Measurements from ENCODE around the gene ATP6V0C. TPM values are rescaled to one million over a fixed set of nuclear protein-coding genes. Genes with fewer than 3 reads are reported as not detected.

The ATP6V0C gene
- total RNA-seq, 1 experiment from 2014 or later: 173 TPM

DNA sequence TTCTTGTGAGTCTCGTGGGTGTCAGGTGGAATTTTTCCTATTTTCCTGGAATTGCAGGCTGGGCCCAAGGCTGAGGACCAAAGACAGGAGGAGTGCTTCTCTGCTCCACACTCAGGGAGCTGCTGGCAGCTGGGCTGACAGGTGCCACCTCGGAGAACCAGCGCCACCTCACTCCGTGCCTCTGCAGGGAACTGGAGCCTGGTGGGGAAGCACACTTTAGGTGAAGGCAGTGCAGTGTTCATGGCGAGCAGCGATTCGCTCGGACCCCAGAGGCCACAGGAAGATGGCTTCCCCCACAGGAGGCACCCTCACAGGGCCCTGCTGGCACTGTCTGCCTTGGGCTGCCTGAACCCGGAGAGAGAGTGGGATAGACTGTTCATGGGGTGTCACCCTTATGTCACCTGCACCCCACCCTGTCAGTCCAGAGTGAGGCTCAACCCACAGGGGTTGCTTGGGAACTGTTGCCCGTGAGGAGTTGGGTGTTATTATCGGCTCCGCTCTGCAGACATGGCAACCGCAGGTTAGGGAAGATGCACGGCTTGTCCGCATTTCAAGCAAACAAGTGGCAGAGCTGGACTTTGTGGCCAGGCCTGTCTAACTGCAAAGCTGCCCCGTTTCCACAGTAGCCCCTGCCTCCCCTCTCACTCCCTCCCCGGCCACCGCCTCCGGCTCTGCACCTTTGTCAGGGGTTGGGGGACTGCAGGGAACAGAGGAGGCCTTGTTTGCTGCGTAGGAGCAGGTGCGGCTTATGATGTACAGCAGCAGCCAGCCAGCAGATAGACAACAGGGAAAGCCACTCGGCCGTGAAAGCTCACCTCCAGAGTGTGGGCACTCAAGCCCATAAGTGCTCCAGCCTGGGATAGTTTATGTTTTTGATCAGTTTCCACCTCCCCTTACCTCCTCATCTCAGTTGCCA lies 23.3 kb upstream of the ATP6V0C start:
- peaks cover 4% of the 10 kb centered on the region for H3K4me1 Mint-ChIP-seq (ENCODE audit: insufficient read depth, unreplicated experiment)
- ChIA-PET CTCF (interaction anchor here (0.5 to 1.8 kb wide), 3 partner anchors 10 to 51 kb away, joined by 3 to 10 read pairs (median 3); no protein-coding TSS in a partner anchor), POLR2A (interaction anchor here (0.7 kb wide), 1 partner anchor 22 kb away, joined by 4 read pairs; no protein-coding TSS in a partner anchor)
- H3K4me3 Mint-ChIP-seq (ENCODE audit: unreplicated experiment): no peak overlapping the region
- no peaks in the 10 kb centered on the region for H3K36me3 Mint-ChIP-seq (ENCODE audit: insufficient read depth, unreplicated experiment)
- no TSS peak for BruUV-seq (replicated peaks)
- no peaks in the 10 kb centered on the region for H3K27me3 Mint-ChIP-seq (ENCODE audit: insufficient read depth, unreplicated experiment)
- no peak for TF ChIP-seq CTCF (IDR thresholded peaks at IDR 0.05; ENCODE audit: unreplicated experiment)
- no peak overlapping the region for H3K27ac Mint-ChIP-seq (ENCODE audit: low read depth, unreplicated experiment)
- H3K9me3 Mint-ChIP-seq (ENCODE audit: unreplicated experiment): no peaks in the 10 kb centered on the region
- DNase-seq (ENCODE audit: unreplicated experiment): no peak
- intact Hi-C loops (cut with micrococcal nuclease): no loop called here

DNA sequence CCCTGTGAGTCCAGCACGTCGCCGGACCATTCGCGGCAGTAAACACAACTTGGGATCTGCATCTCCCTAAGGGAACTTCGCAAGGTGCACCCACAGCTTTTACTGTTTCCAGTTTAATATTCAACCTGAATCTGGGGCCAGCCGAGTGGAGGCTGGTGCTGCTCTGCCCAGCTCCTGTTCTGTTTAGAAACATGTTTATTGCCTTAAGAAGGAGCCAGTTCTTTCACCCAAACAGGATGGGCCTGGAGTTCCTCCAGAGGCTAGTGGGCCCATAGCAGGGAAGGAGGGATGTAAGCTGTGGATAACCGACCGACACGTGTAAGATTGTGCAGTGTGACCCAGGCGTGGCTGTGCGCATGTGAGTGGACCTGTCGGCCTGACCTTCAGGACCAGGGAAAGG lies 21.5 kb upstream of the ATP6V0C start:
- Mint-ChIP-seq H3K27me3 (ENCODE audit: insufficient read depth, unreplicated experiment) (no peaks in the 10 kb centered on the region), H3K27ac (ENCODE audit: low read depth, unreplicated experiment) (no peak overlapping the region), H3K9me3 (ENCODE audit: unreplicated experiment) (no peaks in the 10 kb centered on the region), H3K36me3 (ENCODE audit: insufficient read depth, unreplicated experiment) (peaks cover 6% of the 10 kb centered on the region), H3K4me3 (ENCODE audit: unreplicated experiment) (no peak overlapping the region), H3K4me1 (ENCODE audit: insufficient read depth, unreplicated experiment) (peaks cover 2% of the 10 kb centered on the region)
- no TSS peak for BruUV-seq (replicated peaks)
- intact Hi-C loops (cut with micrococcal nuclease): no loop called here
- POLR2A ChIA-PET: no interaction called here
- DNase-seq (ENCODE audit: unreplicated experiment): no peak
- TF ChIP-seq CTCF (IDR thresholded peaks at IDR 0.05; ENCODE audit: unreplicated experiment): no peak
- CTCF ChIA-PET: interaction anchor here (0.6 kb wide), 1 partner anchor 223 kb away, joined by 3 read pairs; no protein-coding TSS in a partner anchor

GRCh38 chr16:2493605-2494004 lies 20.1 kb upstream of the ATP6V0C start:
- no peaks in the 10 kb centered on the region for H3K9me3 Mint-ChIP-seq (ENCODE audit: unreplicated experiment)
- DNase-seq (ENCODE audit: unreplicated experiment): no peak
- ChIA-PET CTCF (interaction anchor here (0.6 kb wide), 1 partner anchor 9 kb away, joined by 3 read pairs; no protein-coding TSS in a partner anchor), POLR2A (no interaction called here)
- BruUV-seq (replicated peaks): no TSS peak
- intact Hi-C loops (cut with micrococcal nuclease): no loop called here
- H3K4me3 Mint-ChIP-seq (ENCODE audit: unreplicated experiment): no peak overlapping the region
- no peaks in the 10 kb centered on the region for H3K27me3 Mint-ChIP-seq (ENCODE audit: insufficient read depth, unreplicated experiment)
- peaks cover 5% of the 10 kb centered on the region for H3K4me1 Mint-ChIP-seq (ENCODE audit: insufficient read depth, unreplicated experiment)
- no peak for TF ChIP-seq CTCF (IDR thresholded peaks at IDR 0.05; ENCODE audit: unreplicated experiment)
- H3K27ac Mint-ChIP-seq (ENCODE audit: low read depth, unreplicated experiment): no peak overlapping the region
- H3K36me3 Mint-ChIP-seq (ENCODE audit: insufficient read depth, unreplicated experiment): peaks cover 13% of the 10 kb centered on the region

- no TSS peak for BruUV-seq (replicated peaks)
- TF ChIP-seq CTCF (IDR thresholded peaks at IDR 0.05; ENCODE audit: unreplicated experiment): no peak
- Mint-ChIP-seq H3K9me3 (ENCODE audit: unreplicated experiment) (no peaks in the 10 kb centered on the region), H3K27ac (ENCODE audit: low read depth, unreplicated experiment) (no peak overlapping the region), H3K27me3 (ENCODE audit: insufficient read depth, unreplicated experiment) (no peaks in the 10 kb centered on the region), H3K36me3 (ENCODE audit: insufficient read depth, unreplicated experiment) (peaks cover 13% of the 10 kb centered on the region), H3K4me1 (ENCODE audit: insufficient read depth, unreplicated experiment) (peaks cover 5% of the 10 kb centered on the region), H3K4me3 (ENCODE audit: unreplicated experiment) (no peak overlapping the region)
- DNase-seq (ENCODE audit: unreplicated experiment): no peak
- POLR2A ChIA-PET: no interaction called here
- intact Hi-C loops (cut with micrococcal nuclease): no loop called here
- CTCF ChIA-PET: no interaction called here
These were observed 19.1 kb upstream of the ATP6V0C start for GRCh38 chr16:2494616-2495015.
